Measurements from ENCODE around the gene SSBP3.
"Not testable (repeated sequence)": the region's sequence is repeated elsewhere in the genome, so short reads cannot be mapped to it uniquely, and the experiment has no call there.

SSBP3 gene

GRCh38 chr1:54347261-54347954, 58.8 kb downstream of the SSBP3 start:
- DNase-seq = no peak

GRCh38 chr1:54345548-54345947, 60.6 kb downstream of the SSBP3 start:
- DNase-seq = not testable (repeated sequence)

GRCh38 chr1:54345116-54345515, 61.1 kb downstream of the SSBP3 start:
- no peak for DNase-seq

GRCh38 chr1:54342742-54343687, 63.2 kb downstream of the SSBP3 start:
- no peak for DNase-seq

GRCh38 chr1:54342288-54342687, 63.9 kb downstream of the SSBP3 start:
- no peak for DNase-seq

GRCh38 chr1:54341763-54342162, 64.4 kb downstream of the SSBP3 start:
- DNase-seq = no peak

GRCh38 chr1:54340878-54341277, 65.3 kb downstream of the SSBP3 start:
- no peak for DNase-seq

- no peak for DNase-seq
These were observed 65.8 kb downstream of the SSBP3 start for GRCh38 chr1:54340434-54340833.

GRCh38 chr1:54339126-54339525, 67.1 kb downstream of the SSBP3 start:
- no peak for DNase-seq

- no peak for DNase-seq
These were observed 67.7 kb downstream of the SSBP3 start for GRCh38 chr1:54338464-54338863.

GRCh38 chr1:54337928-54338327, 68.3 kb downstream of the SSBP3 start:
- DNase-seq = no peak

GRCh38 chr1:54337034-54337433, 69.2 kb downstream of the SSBP3 start:
- no peak for DNase-seq

- peak; percentile 47 for DNase-seq
These were observed 70.1 kb downstream of the SSBP3 start for GRCh38 chr1:54336116-54336515.

GRCh38 chr1:54335755-54336108, 70.5 kb downstream of the SSBP3 start:
- peak; percentile 96 for DNase-seq

GRCh38 chr1:54335011-54335754, 71.0 kb downstream of the SSBP3 start:
- DNase-seq = peak; percentile 68

GRCh38 chr1:54332781-54333585, 73.2 kb downstream of the SSBP3 start:
- DNase-seq = no peak

- no peak for DNase-seq
These were observed 74.2 kb downstream of the SSBP3 start for GRCh38 chr1:54331843-54332463.

GRCh38 chr1:54331091-54331772, 75.0 kb downstream of the SSBP3 start:
- peak; percentile 72 for DNase-seq

GRCh38 chr1:54329312-54330003, 76.7 kb downstream of the SSBP3 start:
- no peak for DNase-seq

- no peak for DNase-seq
These were observed 78.0 kb downstream of the SSBP3 start for GRCh38 chr1:54328066-54328636.

All from fibroblast of upper back skin (primary cell).